ENCODE results near the gene ZC3H14.

ZC3H14 gene

DNA sequence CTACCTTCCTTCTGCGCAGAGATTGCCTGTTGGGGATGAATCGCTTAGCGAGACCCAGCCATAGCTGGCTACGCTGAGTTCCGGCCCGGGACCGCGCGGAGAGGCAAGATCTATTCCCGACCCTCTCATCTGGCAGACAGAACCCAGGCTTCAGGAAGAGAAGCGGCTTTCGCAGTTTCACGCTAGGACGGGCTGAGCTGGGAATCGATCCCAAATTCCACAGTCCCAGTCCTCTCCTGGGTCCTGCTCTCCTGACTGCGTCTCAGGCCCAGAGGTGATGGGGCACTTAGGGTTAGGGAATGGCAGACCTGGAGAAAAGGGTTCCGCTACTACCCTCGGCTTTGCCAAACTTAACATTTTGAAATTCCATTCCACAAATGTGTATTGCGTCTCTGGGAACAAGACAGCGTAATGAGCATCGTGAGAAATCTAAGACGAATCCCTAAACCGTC is 10.8 kb upstream of the ZC3H14 start:
- DNase-seq, result no peak

DNA sequence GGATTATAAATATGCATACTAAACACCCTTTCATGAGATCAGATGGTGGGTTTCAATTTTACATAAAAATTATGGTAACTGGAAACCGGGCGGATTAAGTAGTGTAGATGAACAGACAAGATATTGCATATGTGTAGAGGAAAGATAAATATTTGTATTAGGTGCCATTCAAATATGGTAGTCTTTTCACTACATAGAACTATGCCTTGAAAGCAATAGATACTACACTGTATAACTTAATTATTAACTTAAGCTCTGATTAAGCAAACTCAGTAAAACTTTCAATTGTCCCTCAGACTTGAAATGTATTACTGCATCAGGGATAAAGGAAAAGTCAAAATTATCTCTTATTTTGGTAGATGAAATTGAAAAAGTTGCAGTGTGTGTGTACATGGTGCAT is 10.0 kb upstream of the ZC3H14 start:
- no peak for DNase-seq

DNA sequence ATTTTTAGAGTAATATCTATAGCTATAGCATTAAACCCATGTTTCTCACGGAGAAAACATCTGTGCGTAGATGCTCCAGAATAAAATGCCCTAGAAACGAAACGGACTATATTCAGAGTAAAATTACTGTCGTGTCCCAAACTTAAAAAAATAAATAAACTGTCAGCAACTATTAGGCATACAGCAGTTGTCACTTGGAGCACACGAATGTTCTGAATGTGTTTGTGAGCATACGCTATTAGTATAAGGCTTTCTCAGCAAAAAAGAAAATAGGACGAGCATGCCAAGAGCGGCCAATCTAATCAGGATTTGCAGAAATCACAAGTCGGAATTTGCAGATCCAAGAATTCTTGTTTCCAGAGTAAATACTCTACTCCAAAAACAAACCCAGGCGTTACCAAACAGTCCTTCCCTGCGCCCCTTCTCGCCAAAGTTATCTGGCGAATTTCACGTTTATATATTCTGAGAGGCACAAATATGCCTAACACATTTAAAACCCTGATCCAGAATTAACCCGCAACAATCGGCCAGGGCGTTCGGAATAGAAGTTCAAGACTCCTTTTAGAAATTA is 8.9 kb upstream of the ZC3H14 start:
- DNase-seq, result no peak

DNA sequence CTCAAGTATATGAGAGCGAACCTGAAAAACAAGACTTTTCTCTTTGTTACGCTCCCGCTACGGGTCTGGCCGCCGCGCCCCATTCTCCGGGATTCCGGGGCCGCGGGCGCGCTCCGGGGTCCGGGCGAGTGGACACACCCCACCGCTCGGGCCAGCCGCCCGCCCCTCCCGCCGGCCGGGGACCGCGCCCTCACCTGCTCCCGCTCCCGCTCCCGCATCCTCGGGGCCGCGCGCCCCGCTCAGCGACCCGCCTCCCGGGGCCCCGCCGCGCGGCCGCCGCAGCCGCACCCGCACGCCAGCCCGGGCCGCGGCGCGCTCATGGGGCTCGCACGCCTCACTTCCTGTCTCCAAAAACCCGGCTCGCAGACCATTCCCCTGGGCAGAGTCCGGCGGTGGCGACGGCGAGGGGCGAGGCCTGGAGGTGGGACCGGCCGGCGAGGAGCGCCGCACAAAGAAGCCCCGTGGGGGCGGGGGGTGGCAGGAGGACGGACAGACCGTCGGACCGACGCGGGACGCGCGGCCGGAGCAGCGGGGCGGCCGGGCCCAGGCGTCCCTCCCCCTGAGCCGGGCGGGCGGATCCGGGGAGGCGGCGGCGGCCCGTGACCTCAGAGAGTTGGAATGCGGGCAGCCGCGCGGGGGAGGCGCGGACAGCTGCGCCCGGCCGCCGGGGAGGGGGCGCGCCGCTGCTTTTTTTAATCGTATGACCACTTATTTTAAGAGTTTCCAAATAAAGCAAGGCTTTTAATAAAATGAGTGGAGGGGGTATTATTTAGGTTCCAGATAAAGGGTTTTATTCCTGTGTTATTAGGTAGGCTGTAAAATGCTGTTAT is 8.2 kb upstream of the ZC3H14 start, which contains the start of gene PTPN21:
PTPN21 (minus strand) TSS at position 551 of the 830 bp plus-strand sequence. CDS start 4,590 bp downstream, outside the sequence.
- DNase-seq, result no peak

DNA sequence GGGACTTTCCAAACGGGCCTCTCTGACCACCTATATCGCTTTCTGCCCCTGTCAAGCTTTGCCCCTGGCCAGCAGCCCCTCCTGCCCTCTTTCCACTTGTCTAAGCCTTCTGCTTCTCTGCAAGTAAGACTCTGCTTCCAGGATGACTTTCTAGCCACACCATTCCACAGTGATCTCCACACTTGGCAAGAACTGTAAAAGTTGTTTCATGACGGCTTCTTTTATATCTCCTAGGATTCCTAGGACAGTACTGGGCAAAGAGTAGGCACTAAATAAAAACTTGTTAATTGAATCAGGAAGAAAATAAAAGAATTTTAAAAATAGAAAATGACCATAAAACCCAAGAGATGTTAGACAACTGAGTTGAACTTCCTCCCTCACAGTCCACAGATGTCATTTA is 6.3 kb upstream of the ZC3H14 start:
- DNase-seq, result no peak

DNA sequence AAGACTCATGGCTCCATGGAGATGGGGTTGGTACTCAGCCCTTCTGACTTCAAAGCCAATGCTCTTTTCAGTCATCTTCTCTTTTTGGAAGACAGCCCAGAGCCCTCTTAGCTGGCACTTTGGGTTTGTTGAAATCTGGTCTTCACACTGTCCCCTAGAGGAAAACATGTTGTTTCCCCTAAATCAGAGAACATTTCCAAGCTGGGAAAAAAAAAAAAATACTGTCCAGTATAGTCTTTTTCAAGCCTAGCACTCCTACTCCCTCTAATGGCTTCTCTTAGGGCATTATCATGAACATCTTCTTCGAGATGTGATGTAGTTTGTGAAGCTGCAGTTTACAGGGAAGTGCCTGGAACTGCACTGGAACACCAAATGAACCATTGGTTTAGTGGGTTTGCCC is 3.0 kb upstream of the ZC3H14 start:
- no peak for DNase-seq

DNA sequence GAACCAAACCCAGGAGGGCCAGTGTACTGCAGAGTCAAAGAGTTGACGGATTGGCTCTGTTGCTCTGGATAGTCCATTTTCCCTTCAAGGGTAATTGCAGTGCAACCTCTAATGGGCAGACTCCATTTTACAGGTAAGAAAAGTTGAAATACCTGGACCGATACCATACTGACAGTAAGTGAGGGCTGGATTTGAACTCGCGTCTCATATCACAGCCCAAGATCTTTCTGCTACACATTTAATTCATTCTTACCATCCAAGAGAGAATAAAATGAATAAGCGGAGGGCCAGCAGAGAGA is 356 bp upstream of the ZC3H14 start:
- DNase-seq, result no peak

DNA sequence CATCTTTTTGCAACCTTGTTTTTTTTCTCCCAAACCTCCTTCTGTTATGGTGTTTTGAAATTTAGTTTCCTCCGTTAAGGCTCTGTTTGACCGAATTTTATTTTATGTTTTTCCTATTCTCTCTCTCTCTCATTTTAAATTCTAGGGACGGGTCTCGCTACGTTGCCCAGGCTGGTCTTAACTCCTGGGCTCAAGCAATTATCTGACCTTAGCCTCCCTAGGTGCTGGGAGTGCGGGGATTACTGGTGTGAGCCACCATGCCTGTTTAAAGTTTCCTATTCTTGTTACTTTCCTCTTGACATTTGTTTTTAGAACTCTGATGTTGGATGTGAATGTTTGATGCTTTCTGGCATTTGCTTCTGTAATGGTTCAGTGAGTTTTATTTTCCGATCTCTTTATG is 1.0 kb downstream of the ZC3H14 start:
- DNase-seq, result no peak

DNA sequence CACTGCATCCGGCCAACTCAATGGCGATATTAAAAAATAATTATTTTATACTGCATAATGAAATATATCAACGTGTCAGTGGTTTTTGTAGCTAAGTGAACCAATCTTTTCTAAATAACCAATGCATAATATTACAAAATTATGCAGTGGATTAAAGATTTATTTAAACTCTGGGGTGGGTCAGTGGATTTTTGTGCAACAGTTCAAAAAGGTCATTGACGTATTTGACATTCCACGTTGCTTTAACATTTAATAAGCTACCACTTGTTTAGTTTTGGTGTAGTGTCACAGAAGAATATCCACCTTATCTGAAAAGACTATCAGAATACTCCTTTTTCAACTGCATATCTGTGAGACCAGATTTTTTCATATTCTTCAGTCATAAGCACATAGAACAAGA is 2.6 kb downstream of the ZC3H14 start:
- DNase-seq, result no peak

GRCh38 chr14:88568196-88568595 is 5.4 kb downstream of the ZC3H14 start:
- no peak for DNase-seq

GRCh38 chr14:88572117-88572516 is 9.3 kb downstream of the ZC3H14 start:
- no peak for DNase-seq

DNA sequence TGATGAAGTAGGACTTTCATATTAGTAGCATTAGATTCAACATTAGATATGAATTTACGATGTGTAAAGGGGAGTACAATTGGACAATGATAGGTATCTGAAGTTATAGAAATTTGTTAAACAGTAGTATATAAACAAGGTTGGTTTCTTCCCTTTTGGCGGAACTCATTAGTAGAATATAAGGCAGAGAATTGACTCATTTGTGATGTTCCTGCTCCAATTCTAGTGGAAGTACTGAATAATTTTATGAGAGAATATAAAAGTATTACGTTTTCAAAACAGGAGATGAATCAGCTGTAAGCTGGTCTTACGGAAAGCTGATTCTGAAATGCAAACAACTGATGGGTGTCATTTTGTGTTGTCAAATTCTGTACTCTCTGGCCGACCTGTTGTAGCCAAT is 13.4 kb downstream of the ZC3H14 start:
- DNase-seq, result no peak

DNA sequence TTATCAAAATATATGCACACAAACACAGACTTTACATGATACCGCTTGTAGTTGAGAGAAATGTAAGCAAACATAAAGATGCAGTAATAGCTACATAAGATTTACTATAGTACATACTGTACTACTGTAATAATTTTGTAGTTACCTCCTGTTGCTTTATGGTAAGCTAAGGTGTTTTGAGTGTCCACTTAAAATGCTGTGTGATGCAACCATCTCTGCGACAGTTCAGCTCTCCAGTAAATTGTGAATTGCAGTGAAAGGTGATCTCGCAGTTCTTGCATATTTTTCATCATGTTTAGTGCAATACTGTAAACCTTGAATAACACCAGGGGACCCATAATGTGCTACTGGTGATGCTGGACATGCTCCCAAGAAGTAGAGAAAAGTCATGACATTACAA is 21.6 kb downstream of the ZC3H14 start:
- DNase-seq, result no peak

GRCh38 chr14:88588081-88588480 is 25.2 kb downstream of the ZC3H14 start:
- no peak for DNase-seq

DNA sequence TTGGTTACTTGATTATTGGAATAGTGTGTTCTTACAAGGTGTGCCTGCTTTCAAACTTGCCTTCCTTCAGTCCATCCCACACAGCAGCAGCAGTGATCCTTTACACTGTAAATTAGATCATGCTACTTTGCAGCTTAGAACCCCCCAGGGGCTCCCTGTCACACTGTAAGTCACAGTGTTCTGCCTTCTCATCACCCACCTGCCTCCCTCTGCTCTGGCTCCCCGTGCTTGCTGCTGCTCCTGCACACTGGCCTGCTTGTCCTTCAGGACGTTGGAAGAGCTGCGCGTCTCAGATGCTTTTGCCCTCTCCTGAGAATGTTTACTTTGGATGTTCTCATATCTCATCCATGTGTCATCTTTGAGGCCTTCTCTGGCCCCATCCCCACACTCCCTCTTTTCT is 27.3 kb downstream of the ZC3H14 start:
- no peak for DNase-seq

- DNase-seq, result no peak
Measured at GRCh38 chr14:88592031-88592430, 29.2 kb downstream of the ZC3H14 start.

DNA sequence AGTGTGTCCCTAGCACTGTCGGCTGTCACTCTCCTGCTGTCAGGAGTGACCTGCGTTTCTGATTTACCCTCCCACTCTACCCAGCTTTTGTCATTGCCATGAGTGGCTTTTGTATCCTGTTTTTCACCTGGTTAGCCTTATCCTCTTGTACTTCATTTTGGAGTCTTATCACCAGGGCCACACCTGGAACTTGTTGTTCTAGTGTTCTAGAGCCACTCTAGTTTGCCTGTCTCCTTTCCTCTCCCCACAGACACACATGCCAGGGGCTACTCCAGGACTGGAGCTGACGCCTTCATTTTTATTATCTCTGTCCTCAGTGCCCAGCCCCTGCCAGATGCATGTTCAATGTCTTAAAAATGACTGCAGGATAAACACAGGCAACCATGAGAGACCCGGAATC is 34.2 kb downstream of the ZC3H14 start:
- DNase-seq, result no peak

DNA sequence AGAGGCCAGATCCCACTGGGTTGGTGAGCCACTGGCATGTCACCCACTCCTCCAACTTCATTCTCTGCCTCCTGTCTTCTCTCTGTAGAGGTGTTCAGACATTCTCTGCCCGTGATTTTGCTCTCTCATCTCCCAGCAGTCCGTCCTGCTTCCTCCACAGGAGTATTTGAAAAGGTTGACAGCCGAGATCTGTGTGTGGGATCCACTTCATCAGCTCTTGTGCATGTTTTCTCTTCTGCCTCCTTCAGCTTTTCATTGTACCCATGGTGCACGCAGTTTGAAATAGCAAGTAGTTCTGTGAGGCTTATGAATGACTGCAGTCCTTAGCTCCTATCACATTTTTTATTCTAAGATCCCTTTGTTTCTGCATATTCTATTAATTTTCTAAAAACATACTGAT is 34.8 kb downstream of the ZC3H14 start:
- DNase-seq, result no peak

DNA sequence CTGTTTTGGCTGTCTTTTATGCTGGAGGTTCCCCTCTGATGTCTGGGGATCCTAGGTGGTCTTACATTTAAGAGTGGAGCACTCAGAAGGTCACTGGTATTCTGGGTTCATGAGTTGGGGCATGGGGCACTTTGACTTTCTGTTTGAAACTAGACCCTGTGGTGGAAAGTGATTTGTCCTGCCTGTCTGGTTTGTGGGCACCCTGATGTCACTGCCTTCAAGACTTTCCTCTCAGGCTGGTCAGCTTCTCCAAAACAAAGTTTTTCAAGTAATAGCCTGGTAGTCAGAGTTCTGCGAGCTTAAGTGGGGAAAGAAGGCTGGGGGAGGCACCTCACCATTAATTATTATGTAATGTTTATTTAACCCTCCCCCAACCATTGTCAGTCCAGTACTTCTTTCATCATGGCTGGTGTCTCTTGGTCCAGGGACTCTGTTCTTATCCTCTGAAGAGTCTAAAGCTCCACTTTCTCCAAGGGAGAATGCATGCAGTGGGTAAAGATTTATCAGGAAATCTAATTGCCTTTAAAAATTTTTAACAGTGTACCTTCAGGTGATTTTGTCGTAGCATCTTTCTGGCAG is 35.3 kb downstream of the ZC3H14 start:
- DNase-seq, result no peak

- no peak for DNase-seq
Measured at GRCh38 chr14:88599326-88599725, 36.5 kb downstream of the ZC3H14 start.

GRCh38 chr14:88599761-88600439 is 37.1 kb downstream of the ZC3H14 start:
- DNase-seq, result peak; percentile 0

DNA sequence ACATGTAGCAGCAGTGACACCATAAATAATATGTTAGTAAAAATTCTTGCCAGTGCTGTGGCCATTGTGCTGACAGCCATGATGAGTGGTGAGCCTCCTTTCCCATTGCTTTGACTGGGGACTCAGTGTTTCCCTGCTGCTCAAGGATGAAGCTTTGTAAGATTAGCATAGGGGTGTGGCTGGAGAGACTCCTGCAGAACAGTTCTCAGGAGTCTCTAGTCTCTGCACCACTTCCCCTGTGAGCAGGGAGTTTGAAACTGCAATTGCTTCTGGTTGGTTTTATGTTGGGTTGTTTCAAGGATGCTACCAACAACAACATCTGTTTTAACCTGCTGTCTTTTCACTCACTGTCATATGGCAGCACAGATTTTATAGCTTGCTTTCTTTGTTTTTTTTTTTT is 41.4 kb downstream of the ZC3H14 start:
- no peak for DNase-seq

DNA sequence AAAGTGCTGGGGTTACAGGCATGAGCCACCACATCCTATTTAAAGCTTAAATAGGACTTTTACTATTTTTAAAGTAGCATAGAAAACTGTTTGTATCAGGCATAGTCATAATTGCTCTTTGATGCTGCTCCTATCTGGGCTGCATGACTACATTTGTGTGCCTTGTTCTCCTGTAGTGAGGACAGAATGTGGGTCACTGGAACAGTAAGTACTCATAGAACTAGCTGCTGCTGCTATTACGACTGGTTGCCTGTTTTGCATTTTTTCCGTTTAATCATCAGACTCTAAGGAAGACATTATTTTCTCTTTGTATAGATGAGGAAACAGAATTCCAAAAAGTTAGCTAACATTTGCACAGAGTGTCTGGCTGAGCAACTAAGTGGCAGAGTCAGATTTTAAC is 42.8 kb downstream of the ZC3H14 start:
- no peak for DNase-seq

DNA sequence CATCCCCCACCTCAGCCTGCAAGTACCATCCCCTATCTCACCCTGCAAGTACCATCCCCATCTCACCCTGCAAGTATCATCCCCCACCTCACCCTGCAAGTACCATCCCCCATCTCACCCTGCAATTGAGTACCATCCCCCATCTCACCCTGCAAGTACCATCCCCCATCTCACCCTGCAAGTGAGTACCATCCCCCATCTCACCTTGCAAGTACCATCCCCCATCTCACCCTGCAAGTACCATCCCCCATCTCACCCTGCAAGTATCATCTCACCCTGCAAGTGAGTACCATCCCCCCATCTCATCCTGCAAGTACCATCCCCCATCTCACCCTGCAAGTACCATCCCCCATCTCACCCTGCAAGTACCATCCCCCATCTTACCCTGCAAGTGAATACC is 45.0 kb downstream of the ZC3H14 start:
- DNase-seq, result no peak

Data from central memory CD4-positive, alpha-beta T cell (primary cell).